ENCODE results near the gene SEMA3G. TPM values are rescaled to one million over a fixed set of nuclear protein-coding genes. Genes with fewer than 3 reads are reported as not detected.
A peak's percentile ranks its signal among the peaks of the same experiment; 100 is the strongest.

SEMA3G gene
- total RNA-seq (2014; rRNA removed; shearing (Covaris generic)), result 0.10 and 0.35 TPM in 2 replicates
- 0.50 TPM in 1 of 2 replicates, not detected in the other for polyA plus RNA-seq (2014; cell fraction: nucleus; rRNA removed)

GRCh38 chr3:52444860-52445793 lies at the start of gene SEMA3G:
TSS of gene SEMA3G (minus strand) at chr3:52445103. CDS start at chr3:52445027, 76 bp downstream.
- DNase-seq (ENCODE audit: extremely low read depth, low read depth), result peak; percentile 42

DNA sequence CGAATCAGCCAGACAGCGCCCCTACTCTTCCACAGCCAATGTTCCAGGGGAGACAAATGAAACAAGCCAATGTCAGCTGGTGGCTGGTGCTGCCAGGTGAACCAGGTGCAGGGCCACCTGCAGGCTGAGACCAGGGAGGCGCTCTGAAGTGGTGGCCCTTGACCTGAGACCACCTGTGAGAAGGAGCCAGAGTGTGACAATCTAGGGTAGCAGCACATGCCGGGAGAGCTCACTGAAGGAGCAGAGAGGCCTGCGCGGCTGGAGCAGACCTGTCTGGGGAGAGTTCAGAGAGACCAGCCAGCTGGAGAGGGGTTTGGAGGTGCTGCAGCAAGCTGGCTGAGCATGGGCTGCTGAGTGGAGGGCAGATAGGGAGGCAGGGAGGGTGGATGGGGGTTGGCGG lies 49.5 kb upstream of the SEMA3G start:
- DNase-seq (ENCODE audit: extremely low read depth, low read depth), result no peak

GRCh38 chr3:52493232-52494017 lies 48.5 kb upstream of the SEMA3G start:
- no peak for DNase-seq (ENCODE audit: extremely low read depth, low read depth)

GRCh38 chr3:52492059-52492458 lies 47.2 kb upstream of the SEMA3G start:
- no peak for DNase-seq (ENCODE audit: extremely low read depth, low read depth)

- DNase-seq (ENCODE audit: extremely low read depth, low read depth), result no peak
These were observed 46.1 kb upstream of the SEMA3G start for GRCh38 chr3:52490939-52491526.

GRCh38 chr3:52490035-52490938 lies 45.4 kb upstream of the SEMA3G start:
- no peak for DNase-seq (ENCODE audit: extremely low read depth, low read depth)

DNA sequence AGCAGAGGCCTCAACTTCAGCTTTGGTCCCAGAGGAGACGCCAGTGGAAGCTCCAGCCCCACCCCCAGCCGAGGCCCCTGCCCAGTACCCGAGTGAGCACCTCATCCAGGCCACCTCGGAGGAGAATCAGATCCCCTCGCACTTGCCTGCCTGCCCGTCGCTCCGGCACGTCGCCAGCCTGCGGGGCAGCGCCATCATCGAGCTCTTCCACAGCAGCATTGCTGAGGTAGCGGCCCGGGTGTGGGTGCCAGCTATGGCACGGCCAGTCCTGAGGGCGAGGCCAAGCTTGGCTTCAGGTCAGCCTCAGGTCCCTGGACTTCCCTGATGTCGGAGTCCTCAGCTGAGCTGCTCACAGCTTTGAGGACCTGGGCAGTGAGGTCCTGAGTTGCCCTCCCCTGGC lies 44.5 kb upstream of the SEMA3G start:
- no peak for DNase-seq (ENCODE audit: extremely low read depth, low read depth)

GRCh38 chr3:52488746-52489145 lies 43.8 kb upstream of the SEMA3G start:
- DNase-seq (ENCODE audit: extremely low read depth, low read depth), result no peak

GRCh38 chr3:52487788-52488691 lies 43.1 kb upstream of the SEMA3G start:
- no peak for DNase-seq (ENCODE audit: extremely low read depth, low read depth)

DNA sequence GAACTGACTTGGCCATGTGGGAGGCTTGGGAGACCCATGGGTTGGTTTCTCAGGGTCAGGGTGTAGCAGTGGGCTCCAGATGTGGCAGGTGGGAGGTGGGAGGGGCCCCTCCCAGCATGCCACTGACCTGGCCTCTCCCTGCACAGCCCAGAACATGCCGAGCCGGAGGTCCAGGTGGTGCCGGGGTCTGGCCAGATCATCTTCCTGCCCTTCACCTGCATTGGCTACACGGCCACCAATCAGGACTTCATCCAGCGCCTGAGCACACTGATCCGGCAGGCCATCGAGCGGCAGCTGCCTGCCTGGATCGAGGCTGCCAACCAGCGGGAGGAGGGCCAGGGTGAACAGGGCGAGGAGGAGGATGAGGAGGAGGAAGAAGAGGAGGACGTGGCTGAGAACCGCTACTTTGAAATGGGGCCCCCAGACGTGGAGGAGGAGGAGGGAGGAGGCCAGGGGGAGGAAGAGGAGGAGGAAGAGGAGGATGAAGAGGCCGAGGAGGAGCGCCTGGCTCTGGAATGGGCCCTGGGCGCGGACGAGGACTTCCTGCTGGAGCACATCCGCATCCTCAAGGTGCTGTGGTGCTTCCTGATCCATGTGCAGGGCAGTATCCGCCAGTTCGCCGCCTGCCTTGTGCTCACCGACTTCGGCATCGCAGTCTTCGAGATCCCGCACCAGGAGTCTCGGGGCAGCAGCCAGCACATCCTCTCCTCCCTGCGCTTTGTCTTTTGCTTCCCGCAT lies 42.3 kb upstream of the SEMA3G start:
- no peak for DNase-seq (ENCODE audit: extremely low read depth, low read depth)

- DNase-seq (ENCODE audit: extremely low read depth, low read depth), result no peak
These were observed 40.0 kb upstream of the SEMA3G start for GRCh38 chr3:52484680-52485461.

DNA sequence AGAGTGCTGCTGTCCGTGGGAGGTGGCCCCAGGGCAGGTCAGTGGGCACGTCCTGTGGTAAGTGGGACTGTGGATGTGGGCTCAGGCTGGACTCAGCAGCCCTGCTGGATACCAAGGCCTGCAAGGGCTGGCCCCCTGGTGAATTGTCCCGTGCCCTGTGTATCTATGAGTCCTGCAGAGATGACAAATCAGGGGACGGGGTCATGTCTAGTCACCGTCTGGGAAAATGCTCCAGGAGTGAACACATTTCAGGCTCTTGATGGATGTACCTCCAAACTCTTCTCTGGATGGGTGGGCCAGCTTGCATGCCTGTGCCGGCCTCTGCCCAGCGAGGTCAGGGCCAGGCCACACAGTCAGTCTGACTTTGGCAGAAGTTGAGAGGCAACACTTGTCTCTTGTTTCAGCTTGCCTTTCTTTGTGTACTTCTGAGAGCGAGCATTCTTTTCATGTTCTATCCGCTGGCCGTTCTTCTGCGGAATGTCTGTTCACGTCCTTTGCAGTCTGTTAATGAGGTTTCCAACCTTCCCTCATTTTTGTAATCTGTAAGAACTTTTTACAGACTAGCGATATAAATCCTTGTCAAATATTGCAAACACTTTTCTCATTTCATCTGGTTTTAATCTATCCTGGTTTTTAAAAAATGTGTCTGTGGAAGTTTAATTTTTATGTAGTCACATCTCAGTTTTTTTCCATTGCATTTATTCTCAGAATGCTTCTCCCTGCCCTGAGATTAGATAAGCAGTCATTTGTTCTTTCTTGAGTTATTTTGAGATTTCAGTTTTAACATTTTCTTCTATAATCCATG lies 38.9 kb upstream of the SEMA3G start:
- no peak for DNase-seq (ENCODE audit: extremely low read depth, low read depth)

- no peak for DNase-seq (ENCODE audit: extremely low read depth, low read depth)
These were observed 38.2 kb upstream of the SEMA3G start for GRCh38 chr3:52483081-52483480.

GRCh38 chr3:52481819-52482521 lies 37.1 kb upstream of the SEMA3G start:
- DNase-seq (ENCODE audit: extremely low read depth, low read depth), result no peak

GRCh38 chr3:52480768-52481715 lies 36.1 kb upstream of the SEMA3G start:
- no peak for DNase-seq (ENCODE audit: extremely low read depth, low read depth)

Measured in NCI-H460 (cell line).